ENCODE data around the gene OLFML2A. TPM values are rescaled to one million over a fixed set of nuclear protein-coding genes. Genes with fewer than 3 reads are reported as not detected.
A peak's percentile ranks its signal among the peaks of the same experiment; 100 is the strongest.

Gene OLFML2A
- polyA plus RNA-seq, 2 of the 4 experiments (the other 2 are of a cell fraction) = 8.2 to 14.5 TPM

DNA sequence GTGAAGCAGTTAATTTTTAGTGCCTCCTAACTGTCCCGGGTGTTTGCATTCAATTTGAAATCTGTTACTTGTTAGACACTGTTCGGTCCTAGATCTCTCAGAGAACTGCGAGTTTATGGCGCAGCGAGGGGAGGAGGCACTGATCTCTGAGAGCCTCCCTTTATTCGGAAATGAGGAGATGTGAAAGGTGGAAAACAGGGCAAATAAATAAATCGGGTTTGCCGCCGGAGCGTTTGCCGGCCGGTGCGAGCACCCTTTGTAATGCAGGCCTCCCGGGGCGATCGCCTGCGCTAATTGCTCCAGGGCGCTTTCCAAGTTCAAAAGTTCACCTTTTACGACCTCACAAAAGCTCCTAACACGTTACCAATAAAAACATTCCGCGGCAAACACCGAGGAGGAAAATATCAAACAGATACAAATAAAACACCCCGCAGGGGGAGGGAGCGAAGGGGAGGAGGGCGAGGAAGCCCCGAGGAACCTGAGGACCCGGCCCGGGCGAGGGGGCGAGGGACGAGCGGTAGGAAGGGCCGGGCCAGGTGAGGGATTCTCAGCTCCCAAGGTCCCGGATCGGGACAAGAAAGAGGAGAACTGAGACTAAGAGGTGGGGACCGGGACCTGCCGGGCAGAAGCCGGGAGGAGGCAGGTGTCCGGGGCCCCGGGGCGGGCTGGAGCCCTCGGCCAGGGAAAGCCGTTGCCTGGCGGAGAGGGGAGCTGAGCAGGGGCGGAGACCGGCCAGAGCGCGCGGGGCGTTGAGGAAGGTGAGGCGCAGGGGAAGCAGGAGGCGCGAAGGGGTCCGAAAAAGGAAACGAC is 7.2 kb upstream of the OLFML2A start:
- peaks cover 28% of the 10 kb centered on the region; the same call in 2 of the 3 replicates for H3K4me1 ChIP-seq
- WGBS (ENCODE audit: missing lambda C conversion rate) = 2% methylated on average over 54 of the region's 56 CpGs
- no peak for TF ChIP-seq MYC (IDR thresholded peaks at IDR 0.05; ENCODE audit: borderline replicate concordance, low read length)
- TF ChIP-seq RARB (CRISPR knock-in tag; IDR thresholded peaks at IDR 0.05) = peak; percentile 45; the same call in 1 of the 2 replicates
- no peak for TF ChIP-seq CTCF (IDR thresholded peaks at IDR 0.05)
- no peak for TF ChIP-seq HEYL (CRISPR knock-in tag; IDR thresholded peaks at IDR 0.05)
- no peak for TF ChIP-seq ZFP36 (IDR thresholded peaks at IDR 0.05; ENCODE audit: borderline replicate concordance, partially characterized antibody)
- TF ChIP-seq CHD2 (IDR thresholded peaks at IDR 0.05; ENCODE audit: low read length, partially characterized antibody) = no peak
- no peaks in the 10 kb centered on the region for H3K9me3 ChIP-seq
- peak in 1 of 2 experiments; percentile 19; a peak in 3 of 6 replicates for ATAC-seq
- peak overlapping the region; percentile 94 for H3K4me3 ChIP-seq
- H3K4me2 ChIP-seq = peak overlapping the region; percentile 93
- ChIA-PET POLR2A (interaction anchor here (1.1 to 3.5 kb wide), 6 partner anchors 10 to 111 kb away, joined by 4 to 52 read pairs (median 6); partner anchors contain the start of genes ARPC5L, RPL35 and WDR38), CTCF (interaction anchor here (0.7 to 37.7 kb wide), 11 partner anchors 8 to 1626 kb away, joined by 3 to 2512 read pairs (median 6); partner anchors contain the start of genes ARPC5L, RPL35 and WDR38)
- H3K27ac ChIP-seq = peak overlapping the region; percentile 82 to 95
- DNase-seq (ENCODE audit: low read depth in 1 of 2, low spot score in 1 of 2) = peak; percentile 28
- FAIRE-seq = no peak

GRCh38 chr9:124770359-124771020 is 6.4 kb upstream of the OLFML2A start:
- Histone ChIP-seq H3K9me3 (no peaks in the 10 kb centered on the region), H3K27ac (peak overlapping the region; percentile 82 to 95), H3K4me3 (peak overlapping the region; percentile 94), H3K4me2 (peak overlapping the region; percentile 93), H3K4me1 (peaks cover 28% of the 10 kb centered on the region; the same call in 2 of the 3 replicates)
- FAIRE-seq (no peak), ATAC-seq (peak; percentile 23 to 33), DNase-seq (ENCODE audit: low read depth in 1 of 2, low spot score in 1 of 2) (peak; percentile 53 to 54)
- POLR2A ChIA-PET = interaction anchor here (0.6 to 3.5 kb wide), 10 partner anchors 9 to 112 kb away, joined by 3 to 52 read pairs (median 4); partner anchors contain the start of genes ARPC5L, RPL35 and WDR38
- CTCF ChIA-PET = interaction anchor here (0.6 to 37.7 kb wide), 20 partner anchors 9 to 1625 kb away, joined by 3 to 2512 read pairs (median 4); partner anchors contain the start of genes ARPC5L, RPL35, SCAI and WDR38
- TF ChIP-seq CHD2 (IDR thresholded peaks at IDR 0.05; ENCODE audit: low read length, partially characterized antibody) (peak; percentile 0), MAZ (IDR thresholded peaks at IDR 0.05; ENCODE audit: borderline replicate concordance, low read depth, low read length) (no peak)
- WGBS (ENCODE audit: missing lambda C conversion rate) = under 1% methylated on average over 25 of the region's 43 CpGs

- Histone ChIP-seq H3K9me3 (no peaks in the 10 kb centered on the region), H3K4me3 (peak within 1 kb of the TSS; percentile 94), H3K27ac (peak within 1 kb of the TSS; percentile 82 to 95), H3K4me1 (peaks cover 30% of the 10 kb centered on the region; the same call in 2 of the 3 replicates), H3K4me2 (peak within 1 kb of the TSS; percentile 93)
- CTCF ChIA-PET = interaction anchor here (0.6 to 37.7 kb wide), 43 partner anchors 10 to 759 kb away, joined by 3 to 2512 read pairs (median 4); partner anchors contain the start of genes ARPC5L, RPL35, SCAI and WDR38
- DNase-seq (ENCODE audit: low read depth in 1 of 2, low spot score in 1 of 2) = peak; percentile 97 to 98
- FAIRE-seq = no peak
- peak; percentile 81 to 88 for ATAC-seq
- POLR2A ChIA-PET = interaction anchor here (0.6 to 3.5 kb wide), 9 partner anchors 8 to 112 kb away, joined by 3 to 52 read pairs (median 5); partner anchors contain the start of genes ARPC5L, RPL35 and WDR38
- 0% methylated on average over 49 of the region's 82 CpGs for WGBS (ENCODE audit: missing lambda C conversion rate)
- TF ChIP-seq CTCF (IDR thresholded peaks at IDR 0.05) (peak; percentile 38), HOXA7 (CRISPR knock-in tag; IDR thresholded peaks at IDR 0.05) (no peak), JUN (IDR thresholded peaks at IDR 0.05) (peak; percentile 43 to 61; a peak in 3 of 5 replicates), EP300 (IDR thresholded peaks at IDR 0.05) (no peak), PHF8 (IDR thresholded peaks at IDR 0.05; ENCODE audit: borderline replicate concordance, low read depth) (peak; percentile 64; the same call in 1 of the 2 replicates), GATA3 (IDR thresholded peaks at IDR 0.05; ENCODE audit: borderline replicate concordance) (peak; percentile 91), RNF2 (IDR thresholded peaks at IDR 0.05; ENCODE audit: borderline replicate concordance, low read depth) (no peak), NPAS2 (CRISPR knock-in tag; IDR thresholded peaks at IDR 0.05; ENCODE audit: borderline replicate concordance) (peak; percentile 96), FOSL2 (IDR thresholded peaks at IDR 0.05) (no peak), FOSL2 (CRISPR knock-in tag; IDR thresholded peaks at IDR 0.05) (peak; percentile 64)
- TF ChIP-seq, protein P1, sequence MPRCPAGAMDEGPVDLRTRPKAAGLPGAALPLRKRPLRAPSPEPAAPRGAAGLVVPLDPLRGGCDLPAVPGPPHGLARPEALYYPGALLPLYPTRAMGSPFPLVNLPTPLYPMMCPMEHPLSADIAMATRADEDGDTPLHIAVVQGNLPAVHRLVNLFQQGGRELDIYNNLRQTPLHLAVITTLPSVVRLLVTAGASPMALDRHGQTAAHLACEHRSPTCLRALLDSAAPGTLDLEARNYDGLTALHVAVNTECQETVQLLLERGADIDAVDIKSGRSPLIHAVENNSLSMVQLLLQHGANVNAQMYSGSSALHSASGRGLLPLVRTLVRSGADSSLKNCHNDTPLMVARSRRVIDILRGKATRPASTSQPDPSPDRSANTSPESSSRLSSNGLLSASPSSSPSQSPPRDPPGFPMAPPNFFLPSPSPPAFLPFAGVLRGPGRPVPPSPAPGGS (IDR thresholded peaks at IDR 0.05) = peak; percentile 62; the same call in 2 of the 3 replicates
- TF ChIP-seq, protein P2, sequence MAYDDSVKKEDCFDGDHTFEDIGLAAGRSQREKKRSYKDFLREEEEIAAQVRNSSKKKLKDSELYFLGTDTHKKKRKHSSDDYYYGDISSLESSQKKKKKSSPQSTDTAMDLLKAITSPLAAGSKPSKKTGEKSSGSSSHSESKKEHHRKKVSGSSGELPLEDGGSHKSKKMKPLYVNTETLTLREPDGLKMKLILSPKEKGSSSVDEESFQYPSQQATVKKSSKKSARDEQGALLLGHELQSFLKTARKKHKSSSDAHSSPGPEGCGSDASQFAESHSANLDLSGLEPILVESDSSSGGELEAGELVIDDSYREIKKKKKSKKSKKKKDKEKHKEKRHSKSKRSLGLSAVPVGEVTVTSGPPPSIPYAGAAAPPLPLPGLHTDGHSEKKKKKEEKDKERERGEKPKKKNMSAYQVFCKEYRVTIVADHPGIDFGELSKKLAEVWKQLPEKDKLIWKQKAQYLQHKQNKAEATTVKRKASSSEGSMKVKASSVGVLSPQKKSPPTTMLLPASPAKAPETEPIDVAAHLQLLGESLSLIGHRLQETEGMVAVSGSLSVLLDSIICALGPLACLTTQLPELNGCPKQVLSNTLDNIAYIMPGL (CRISPR knock-in tag; IDR thresholded peaks at IDR 0.05; ENCODE audit: borderline replicate concordance) = 0 out of 2 replicates have a peak, but pooled peaks have one; percentile 39
Observed at GRCh38 chr9:124771021-124771866, 5.7 kb upstream of the OLFML2A start, which contains the start of gene NR6A1. TSS of gene NR6A1 (minus strand) at chr9:124771311.

Measured in A549 (cell line).